ENCODE measurements around the gene ACAD11.
"Not testable (repeated sequence)": the region's sequence is repeated elsewhere in the genome, so short reads cannot be mapped to it uniquely, and the experiment has no call there.

The ACAD11 gene

DNA sequence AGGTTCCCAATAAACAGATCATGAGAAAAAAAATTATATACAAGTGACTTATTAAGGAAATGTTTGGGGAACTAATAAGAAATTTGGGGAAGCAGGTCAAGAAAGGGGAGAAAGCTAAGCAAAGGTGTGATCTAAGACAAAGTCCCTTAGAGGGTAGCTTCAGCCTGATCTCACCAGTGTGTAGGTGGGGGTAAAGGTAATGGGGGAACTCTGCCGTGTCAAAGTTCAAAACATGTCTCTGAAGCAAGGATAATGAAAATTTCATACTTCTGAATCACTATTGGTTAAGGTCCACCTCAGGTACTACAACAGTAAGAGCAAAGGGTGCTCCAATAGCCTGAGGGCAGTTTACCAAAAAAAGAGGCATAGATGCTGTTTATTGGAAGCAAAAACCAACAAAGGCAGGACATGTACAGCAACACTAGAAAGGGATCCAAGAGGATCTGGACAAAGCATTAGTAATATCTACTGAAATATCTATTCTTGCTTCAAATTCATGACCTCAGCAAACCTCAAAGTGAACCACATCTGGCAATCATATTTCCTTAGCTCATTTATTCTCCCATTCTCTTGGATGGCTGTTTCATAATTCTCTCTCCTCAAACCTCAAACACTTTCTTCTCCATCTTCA lies 6.9 kb downstream of the ACAD11 start:
- no peak for DNase-seq (ENCODE audit: low read depth)

DNA sequence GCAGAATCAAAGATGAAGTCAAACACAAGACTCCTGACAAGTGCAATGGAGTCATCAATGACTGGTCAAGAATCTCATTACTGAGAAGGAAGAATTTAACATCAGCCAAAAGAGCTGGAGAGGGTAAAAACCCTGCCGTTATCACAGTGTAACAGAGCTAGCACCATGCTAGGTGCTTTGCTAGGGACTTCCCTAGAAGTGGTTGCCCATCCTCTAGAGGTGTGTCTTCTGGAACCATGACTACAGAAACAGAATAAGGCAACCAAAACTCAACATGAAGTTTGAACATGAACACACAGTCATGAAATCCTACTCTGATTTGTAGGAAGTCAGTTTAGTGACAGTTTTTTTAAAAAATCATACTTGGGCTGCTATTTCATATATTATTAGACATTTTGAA lies 9.5 kb downstream of the ACAD11 start:
- DNase-seq (ENCODE audit: low read depth), result no peak

DNA sequence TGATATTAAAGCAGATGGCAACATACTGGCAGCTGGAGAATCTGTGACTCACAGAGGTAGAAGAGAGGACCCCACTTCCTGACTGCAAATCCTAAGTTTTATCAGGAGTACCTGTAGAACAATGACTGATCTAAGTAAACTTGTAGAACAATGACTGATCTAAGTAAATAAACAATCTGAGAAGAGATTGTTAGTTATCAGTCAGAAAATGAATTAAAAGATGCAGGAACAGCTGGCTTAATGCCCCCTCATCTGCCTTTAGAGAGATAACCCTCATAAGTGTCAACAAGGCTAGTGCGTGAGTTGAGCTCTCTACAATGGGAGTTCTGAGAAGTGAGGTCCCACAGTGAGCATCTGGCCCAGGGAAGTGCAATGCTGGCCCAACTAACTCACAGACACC lies 14.6 kb downstream of the ACAD11 start:
- no peak for DNase-seq (ENCODE audit: low read depth)

DNA sequence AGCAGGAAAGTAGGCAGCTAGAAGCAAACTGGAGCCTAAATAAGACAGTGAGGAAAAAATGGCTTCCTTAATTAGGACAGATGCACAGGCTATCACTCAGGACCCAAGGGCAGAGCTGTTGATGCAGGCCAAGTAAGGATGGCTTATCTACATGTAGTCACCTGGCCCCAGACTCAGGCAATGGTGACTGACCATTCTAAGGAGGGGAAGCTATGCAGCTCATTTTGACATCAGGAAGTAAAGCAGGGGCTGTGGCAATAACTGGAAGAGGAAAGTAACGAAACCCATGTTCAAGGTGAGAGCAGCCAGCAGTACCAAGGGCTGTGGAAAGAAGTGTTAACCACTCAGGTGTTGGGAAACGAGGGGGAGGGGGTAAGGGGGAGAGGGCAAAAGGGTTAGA lies 16.2 kb downstream of the ACAD11 start:
- no peak for DNase-seq (ENCODE audit: low read depth)

DNA sequence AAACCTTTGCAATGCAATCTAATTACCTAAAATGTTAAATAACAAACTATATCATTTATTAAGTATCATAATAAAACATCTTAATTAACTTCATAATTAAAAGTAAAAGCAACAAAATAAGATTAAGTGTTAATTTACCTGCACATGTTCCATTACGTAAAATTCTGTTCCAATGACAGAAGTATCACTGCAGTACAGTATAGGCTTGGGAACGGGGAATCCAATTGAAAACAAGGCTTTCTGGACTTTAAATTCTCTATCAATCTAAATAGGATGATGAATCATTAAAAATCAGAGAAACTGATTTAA lies 17.1 kb downstream of the ACAD11 start:
- DNase-seq (ENCODE audit: low read depth), result no peak

DNA sequence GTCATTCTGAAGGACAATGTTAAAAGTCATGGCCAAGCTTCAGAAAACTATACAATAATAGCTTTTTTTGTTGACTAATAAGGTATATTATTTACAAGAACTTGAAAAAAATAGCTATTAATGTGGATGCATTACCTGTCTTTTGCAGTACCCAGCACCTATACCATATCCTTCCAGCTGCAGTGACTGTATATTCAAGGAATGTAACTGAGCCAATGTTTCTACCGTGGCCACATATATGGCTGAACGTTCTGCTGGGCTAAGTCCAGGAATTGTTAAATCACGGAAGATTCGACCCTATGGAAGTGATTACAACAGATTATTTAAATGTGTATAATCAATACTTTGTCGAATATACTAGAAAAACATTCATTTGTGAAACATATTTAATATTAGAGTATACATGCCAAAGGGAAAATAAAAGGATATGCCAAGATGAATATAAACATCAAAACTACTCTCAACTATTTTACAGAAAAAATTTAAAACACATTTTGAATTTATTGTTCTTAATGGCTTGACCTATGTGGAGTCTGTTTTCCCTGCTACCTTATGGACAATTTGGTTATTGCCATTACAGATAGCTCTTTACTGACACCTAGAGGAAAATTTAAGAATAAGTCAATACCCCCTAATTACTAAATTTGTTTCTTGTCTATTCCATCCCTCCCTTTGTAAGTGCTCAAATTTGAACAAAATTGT lies 17.6 kb downstream of the ACAD11 start:
- no peak for DNase-seq (ENCODE audit: low read depth)

DNA sequence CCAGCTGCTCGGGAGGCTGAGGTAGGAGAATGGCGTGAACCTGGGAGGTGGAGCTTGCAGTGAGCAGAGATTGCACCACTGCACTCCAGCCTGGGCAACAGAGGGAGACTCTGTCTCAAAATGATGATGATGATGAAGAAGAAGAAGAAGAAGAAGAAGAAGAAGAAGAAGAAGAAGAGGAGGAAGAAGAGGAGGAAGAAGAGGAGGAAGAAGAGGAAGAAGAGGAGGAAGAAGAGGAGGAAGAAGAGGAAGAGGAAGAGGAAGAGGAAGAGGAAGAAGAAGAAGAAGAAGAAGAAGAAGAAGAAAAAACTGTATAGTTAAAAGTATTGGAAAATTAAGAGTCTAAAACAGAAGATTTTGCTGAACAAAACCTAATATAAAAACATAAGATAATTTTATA lies 18.2 kb downstream of the ACAD11 start:
- not testable (repeated sequence) for DNase-seq (ENCODE audit: low read depth)

DNA sequence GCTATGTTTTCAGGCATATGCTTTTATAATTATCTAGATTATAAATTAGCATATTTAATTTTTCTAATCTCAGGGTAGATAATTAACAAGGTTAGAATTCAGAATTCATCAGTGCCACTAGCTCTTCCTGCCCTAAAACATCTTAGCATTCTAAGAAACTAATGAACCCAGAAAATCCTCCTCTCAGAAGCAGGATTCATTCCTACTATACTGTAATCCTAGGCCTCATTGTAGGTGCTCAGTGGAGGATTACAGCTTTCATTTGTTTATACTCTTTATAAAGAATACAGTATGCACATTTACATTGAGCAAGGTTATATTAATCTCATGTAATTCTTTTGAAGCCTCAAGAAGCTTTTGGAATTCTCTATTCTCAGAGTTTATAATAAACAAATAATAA lies 20.9 kb downstream of the ACAD11 start:
- DNase-seq (ENCODE audit: low read depth), result no peak

DNA sequence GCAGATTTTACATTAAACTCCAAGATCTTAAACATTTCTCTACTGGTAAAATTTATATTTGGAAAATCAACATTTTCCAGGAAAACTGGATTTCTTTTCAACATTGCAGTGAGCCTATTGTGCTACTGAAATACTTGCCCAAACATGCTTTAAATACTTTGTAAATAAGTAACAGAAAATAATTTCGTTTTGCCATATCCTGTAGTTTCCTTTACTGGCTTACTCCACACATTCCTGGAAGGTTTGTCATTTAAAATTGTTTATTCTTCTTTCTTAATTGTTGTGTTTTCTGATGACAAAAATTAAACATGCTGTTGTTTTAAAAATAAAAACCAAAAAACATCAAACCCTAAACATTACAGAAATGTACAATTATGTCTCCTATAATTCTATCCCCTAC lies 22.0 kb downstream of the ACAD11 start:
- DNase-seq (ENCODE audit: low read depth), result no peak

DNA sequence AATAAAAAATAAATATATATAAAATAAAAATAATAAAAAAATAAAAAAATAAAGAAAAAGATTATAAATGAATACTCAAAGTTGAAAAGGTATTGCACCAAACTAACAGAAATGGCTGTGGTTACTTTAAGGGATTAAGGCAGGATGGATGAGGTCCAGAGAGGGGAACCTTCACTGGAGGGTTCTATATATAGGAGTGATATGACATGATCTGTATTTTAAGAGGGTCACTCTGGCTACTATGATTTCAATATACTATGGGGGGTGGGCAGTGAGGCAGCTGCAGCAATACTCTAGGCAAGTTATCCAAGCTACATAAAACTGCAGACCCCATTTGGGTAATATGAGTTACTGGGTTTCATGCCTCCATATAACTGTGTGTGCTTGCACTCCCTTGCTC lies 24.6 kb downstream of the ACAD11 start:
- DNase-seq (ENCODE audit: low read depth), result no peak

DNA sequence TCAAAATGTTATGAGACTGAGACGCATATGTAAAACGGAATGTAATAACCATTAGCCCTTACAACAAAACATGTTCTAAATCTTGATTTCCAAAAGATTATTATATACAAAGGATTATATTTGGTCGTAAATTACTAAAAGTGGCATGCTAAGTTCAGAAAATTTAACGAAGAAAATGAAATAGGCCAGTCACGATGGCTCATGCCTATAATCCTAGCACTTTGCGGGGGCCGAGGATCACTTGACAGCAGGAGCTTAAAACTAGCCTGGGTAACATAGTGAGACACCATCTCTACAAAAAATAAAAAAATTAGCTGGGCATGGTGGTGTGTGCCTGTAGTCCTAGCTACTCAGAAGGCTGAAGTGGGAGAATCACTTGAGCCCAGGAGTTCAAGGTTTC lies 29.0 kb downstream of the ACAD11 start:
- no peak for DNase-seq (ENCODE audit: low read depth)

DNA sequence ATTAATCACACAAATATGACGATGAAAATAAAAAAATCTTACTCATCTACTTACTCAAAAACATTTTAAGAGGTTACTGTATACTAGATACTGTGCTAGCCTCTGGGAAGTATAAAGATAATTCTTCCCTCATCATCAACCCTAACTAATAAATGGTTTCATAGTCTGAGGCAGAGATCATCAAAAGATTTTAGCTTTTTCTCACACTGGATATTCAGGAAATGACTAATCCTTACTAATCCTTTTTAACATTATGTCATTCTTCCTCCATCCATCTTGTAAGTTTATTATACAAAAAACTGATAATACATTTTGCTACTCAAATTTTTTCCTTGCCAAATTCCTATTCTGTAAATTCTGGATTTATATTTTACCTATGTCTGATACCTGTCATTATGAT lies 29.7 kb downstream of the ACAD11 start:
- no peak for DNase-seq (ENCODE audit: low read depth)

DNA sequence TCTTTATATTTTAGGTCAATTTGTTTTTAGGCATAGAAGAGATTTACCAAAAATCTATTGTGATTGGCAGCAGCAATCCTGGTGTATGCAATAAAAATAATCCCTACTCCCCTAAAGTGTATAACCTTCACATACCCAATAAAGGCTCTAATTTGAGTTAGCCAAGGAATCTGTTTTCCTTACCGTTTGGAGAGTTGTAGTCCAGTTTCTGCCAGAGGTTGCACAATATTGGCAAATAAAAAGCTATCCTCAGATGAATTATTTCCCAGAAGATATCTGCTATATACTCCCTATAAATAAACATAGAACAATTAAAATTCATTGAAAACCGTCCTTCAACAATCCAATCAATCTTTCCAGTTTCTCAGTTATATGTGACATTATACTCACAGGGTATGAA lies 31.5 kb downstream of the ACAD11 start:
- no peak for DNase-seq (ENCODE audit: low read depth)

DNA sequence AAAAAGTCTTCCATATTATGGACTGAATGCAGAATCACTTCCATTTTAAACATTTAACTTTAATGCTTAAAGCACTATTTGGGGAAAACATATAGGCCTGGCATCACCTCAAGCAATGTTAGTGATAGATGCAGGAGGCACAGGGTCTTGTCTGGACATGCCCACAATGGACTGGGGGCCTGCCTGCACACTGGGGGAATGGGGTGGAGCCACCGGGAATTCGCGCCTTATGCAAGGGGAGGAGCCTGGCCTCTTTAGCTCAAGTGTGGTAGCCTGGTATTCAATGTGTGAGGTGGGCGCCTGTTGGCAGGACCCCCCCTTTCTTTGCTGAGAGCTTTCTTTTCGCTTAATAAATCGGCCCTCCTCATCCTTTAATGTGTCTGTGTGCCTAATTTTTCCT lies 32.7 kb downstream of the ACAD11 start:
- DNase-seq (ENCODE audit: low read depth), result no peak

DNA sequence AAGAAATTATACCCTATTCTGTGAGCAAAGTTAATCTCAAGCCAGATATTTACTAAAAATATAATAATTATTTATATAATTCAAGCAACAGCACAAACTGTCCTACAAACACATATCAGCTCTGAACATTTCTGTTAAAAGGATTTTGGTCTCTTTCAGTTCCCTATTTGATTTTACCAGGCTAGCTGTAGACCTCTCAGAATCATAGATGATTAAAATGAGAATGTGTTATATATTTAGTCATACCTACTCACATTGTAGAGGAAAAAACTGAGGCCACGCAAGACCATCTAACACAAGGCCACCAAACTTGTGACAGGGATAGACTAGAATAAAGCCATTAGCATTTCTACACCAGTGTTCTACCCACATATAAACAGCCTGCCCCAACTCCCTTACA lies 34.0 kb downstream of the ACAD11 start:
- DNase-seq (ENCODE audit: low read depth), result no peak

DNA sequence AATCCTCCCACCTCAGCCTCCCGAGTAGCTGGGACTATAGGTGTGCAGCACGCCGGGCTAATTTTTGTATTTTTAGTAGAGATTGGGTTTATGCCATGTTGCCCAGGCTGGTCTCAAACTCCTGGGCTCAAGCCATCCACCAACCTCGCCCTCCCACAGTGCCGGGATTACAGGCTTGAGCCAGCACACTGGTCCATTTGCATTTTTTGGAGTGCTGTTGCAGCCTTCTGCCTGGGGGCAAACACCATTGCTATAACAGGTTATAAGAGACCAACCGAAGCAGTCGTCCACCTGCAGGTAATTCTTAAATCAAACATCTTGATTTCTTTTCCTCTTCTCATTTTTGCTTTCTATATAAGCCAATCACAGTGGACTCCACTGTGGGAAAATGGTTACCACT lies 34.8 kb downstream of the ACAD11 start:
- DNase-seq (ENCODE audit: low read depth), result no peak

DNA sequence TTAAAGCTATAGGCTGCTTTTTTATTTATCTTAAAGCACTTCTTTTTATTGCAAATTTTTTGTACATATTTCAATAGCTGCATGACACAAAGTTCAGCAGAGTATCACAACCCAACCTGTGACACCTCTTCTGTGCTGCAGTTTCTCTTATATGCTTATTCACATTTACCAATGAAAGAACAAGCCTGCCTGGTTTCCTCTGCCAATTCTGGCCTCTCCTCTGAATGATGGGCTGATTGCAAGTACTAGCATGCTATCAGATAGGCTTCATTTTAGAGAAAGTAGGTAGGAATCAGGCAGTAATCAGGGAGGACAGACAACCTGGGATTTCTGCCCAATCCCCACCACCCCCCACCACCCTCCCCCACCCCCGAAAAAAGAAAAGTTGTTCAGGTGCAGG lies 36.0 kb downstream of the ACAD11 start:
- DNase-seq (ENCODE audit: low read depth), result no peak

DNA sequence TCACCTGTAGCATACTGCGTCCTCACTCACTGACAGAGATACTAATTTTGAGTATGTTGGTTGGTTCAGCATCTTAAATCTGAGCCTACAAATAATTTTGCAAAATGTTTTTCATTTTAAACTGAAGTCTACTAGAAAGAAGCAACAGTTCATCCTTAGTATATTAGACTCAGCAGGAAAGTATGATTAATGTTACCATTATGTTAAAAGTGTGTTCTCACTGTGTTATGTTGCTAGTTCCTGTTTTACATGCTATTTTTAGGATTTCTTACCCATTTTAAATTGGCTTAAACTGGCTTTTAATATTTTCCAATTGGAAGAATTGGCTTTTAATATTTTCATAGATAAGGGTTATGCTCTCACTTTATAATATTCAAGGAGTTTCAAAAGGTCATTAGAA lies 36.8 kb downstream of the ACAD11 start:
- no peak for DNase-seq (ENCODE audit: low read depth)

DNA sequence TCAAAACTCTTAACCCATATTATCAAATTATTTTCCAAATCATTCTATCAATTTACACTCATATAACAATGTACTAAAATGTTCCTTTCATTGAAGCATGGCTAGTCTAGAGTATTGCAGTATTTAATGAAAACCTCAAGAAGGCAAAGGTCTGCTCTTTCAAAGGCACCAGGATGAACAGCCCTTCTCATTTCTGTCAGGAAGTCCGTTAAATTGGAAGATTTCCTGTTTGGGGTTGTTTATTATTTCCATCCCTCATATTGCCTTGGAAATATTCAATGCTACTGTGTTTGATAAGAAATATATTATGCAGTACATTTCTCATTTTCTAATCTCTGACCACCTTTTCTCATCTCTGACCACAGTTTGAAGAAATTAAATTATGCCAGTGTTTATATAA lies 37.5 kb downstream of the ACAD11 start:
- no peak for DNase-seq (ENCODE audit: low read depth)

DNA sequence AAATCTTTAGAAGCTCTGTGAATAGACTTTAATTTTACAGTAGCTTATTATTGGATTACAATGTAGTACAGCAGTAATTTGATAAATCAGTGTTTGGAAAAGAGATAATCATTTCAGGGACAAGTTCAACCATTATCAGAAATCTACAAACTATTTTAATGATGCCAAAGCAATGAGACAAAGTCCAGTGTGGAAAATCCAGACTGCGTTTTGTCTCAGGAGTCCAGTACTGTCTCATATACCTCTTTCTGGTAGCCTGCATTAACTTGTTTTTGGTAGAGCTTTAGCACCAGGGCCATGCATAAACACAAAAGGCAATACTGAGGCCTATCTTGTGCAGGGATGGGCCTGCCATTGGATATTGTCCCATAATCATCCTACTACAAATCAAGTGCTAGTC lies 42.8 kb downstream of the ACAD11 start:
- DNase-seq (ENCODE audit: low read depth), result no peak

DNA sequence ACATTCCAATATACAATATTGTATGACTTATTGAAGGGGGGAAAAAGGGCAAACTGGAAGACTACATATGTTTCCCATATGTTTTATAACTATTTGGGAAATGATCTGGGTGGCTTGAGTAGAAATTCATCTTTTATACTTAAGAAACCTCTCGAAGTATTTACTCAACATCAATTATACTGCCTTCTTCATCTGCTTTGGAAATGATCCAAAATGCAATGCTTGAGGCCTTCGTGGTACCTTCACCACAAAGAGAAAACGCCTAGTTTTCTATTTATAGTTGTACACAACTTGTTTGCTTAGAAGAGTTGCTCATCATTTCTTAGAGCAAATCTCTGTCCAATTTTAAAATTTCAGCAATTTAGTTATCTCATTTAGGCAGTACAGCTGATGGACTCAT lies 43.7 kb downstream of the ACAD11 start:
- DNase-seq (ENCODE audit: low read depth), result no peak

DNA sequence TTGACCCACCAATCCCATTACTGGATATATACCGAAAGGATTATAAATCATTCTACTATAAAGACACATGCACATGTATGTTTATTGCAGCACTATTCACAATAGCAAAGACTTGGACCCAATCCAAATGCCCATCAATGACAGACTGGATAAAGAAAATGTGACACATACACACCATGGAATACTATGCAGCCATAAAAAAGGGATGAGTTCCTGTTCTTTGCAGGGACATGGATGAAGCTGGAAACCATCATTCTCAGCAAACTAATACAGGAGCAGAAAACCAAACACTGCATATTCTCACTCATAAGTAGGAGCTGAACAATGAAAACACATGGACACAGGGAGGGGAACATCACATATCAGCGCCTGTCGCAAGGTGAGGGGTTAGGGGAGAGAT lies 44.3 kb downstream of the ACAD11 start:
- DNase-seq (ENCODE audit: low read depth), result not testable (repeated sequence)

DNA sequence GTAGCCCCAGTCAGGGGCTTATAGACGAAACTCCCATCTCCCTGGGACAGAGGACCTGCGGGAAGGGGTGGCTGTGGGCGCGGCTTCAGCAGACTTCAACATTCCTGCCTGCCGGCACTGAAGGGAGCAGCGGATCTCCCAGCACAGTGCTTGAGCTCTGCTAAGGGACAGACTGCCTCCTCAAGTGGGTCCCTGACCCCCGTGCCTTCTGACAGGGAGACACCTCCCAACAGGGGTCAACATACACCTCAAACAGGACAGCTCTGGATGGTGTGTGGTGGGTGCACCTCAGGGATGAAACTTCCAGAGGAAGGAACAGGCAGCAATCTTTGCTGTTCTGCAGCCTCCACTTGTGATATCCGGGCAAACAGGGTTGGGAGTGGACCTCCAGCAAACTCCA lies 53.0 kb downstream of the ACAD11 start:
- DNase-seq (ENCODE audit: low read depth), result not testable (repeated sequence)

DNA sequence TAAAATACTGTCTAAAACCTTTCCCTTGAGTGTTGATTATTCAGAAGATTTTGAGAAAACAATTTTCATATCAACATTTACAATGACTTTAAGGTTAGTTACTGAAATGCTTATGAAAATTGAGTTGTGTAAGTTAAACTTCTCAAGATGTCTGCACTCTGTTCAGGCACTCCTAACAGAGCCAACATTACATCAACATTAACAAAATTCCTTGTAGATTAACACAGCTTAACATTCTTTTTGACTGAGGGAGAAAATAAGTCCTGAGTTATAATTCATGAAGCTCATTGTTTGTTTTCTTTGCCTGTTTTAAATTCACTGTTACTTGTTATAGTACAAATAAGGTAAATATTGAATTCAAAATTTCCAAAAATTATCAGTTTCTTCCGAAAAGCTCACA lies 53.5 kb downstream of the ACAD11 start:
- no peak for DNase-seq (ENCODE audit: low read depth)
